H1 (cell line): ENCODE data around the gene ELMO1. TPM values are rescaled to one million over a fixed set of nuclear protein-coding genes. Genes with fewer than 3 reads are reported as not detected.

Source experiments
- ASH2L ChIP-seq: fragments of 200-600, 300-600 bp; sonication (generic); IDR thresholded peaks from one replicate; pipeline ENCODE4 v1.7.1; 2017; ENCODE audit warnings: low read length
- CBX5 ChIP-seq: fragments of 300-800, 300-1000 bp; sonication (generic); IDR thresholded peaks from 2 replicates; pipeline ENCODE4 v1.7.1; 2016; ENCODE audit warnings: antibody characterized with exemption, low read length, low read depth
- CHD1 ChIP-seq: IDR thresholded peaks from 2 replicates; pipeline ENCODE4 v1.6.1; 2012; ENCODE audit warnings: low read depth, low read length, improper control_type of control experiment
- HDAC2 ChIP-seq, 2 experiments: fragments of 300-600 bp in 1 of 2; sonication (generic) in 1 of 2; IDR thresholded peaks; 2 replicates each; pipeline ENCODE4 v1.6.1; 2011 to 2012; ENCODE audit warnings: low read depth in 2 of 2, low read length in 2 of 2, mild to moderate bottlenecking in 2 of 2, moderate library complexity in 2 of 2, borderline replicate concordance in 1 of 2, inconsistent platforms in 1 of 2
- JUN ChIP-seq: IDR thresholded peaks from 2 replicates; pipeline ENCODE4 v1.6.1; 2011; ENCODE audit warnings: low read depth, mild to moderate bottlenecking, improper control_type of control experiment, low read length
- JUND ChIP-seq: IDR thresholded peaks from 2 replicates; pipeline ENCODE4 v1.6.1; 2011; ENCODE audit warnings: mild to moderate bottlenecking, improper control_type of control experiment, low read length
- KDM5A ChIP-seq: fragments of 200-600 bp; IDR thresholded peaks from 2 replicates; pipeline ENCODE4 v1.7.1; 2012; ENCODE audit warnings: mild to moderate bottlenecking, low read length, inconsistent platforms, mixed read lengths
- POLR2AphosphoS5 ChIP-seq: IDR thresholded peaks from 2 replicates; pipeline ENCODE4 v1.6.1; 2011; ENCODE audit warnings: low read depth, low read length
- RNF2 ChIP-seq: fragments of 200-900, 300-1000 bp; sonication (generic); IDR thresholded peaks from 2 replicates; pipeline ENCODE4 v1.7.1; 2016; ENCODE audit warnings: borderline replicate concordance, low read depth, mild to moderate bottlenecking, antibody characterized with exemption, low read length; ENCODE audit not compliant: poor library complexity, severe bottlenecking; ENCODE audit errors: missing control alignments
- polyA plus RNA-seq, 7 experiments: library from polyadenylated mRNA; depleted of rRNA in 3 of 7; stranded (reverse) in 5 of 7; unstranded in 2 of 7; fragments of >200 nt in 5 of 7; fragments of 200-250 nt in 2 of 7; gene quantifications; 1 replicate in 5 of 7; 2 replicates in 1 of 7; 4 replicates in 1 of 7; pipeline versions ENCODE4 v1.2.1 to v1.2.3, GENCODE V29; 2011 to 2013; ENCODE audit warnings: missing spikeins in 2 of 7, mixed read lengths in 2 of 7
- total RNA-seq: library from RNA; stranded (reverse); fragmentation: NEBNext Ultra II Directional; extraction: Animal tissue kit (Norgen Biotek cat#: 25700); gene quantifications from 2 replicates; pipeline ENCODE4 v1.2.1, GENCODE V29; 2021
- TF ChIP-seq, protein P1 (sequence below): fragments of 300-600 bp; sonication (generic); IDR thresholded peaks from 2 replicates; pipeline ENCODE4 v1.7.1; 2012; ENCODE audit warnings: low read length, moderate library complexity, mild to moderate bottlenecking, inconsistent platforms; ENCODE audit not compliant: insufficient replicate concordance

Gene ELMO1
- total and polyA plus RNA-seq, 2 of the 8 experiments (the other 6 are each of a cell fraction or from before 2014, with no cell fraction given): 18.4 to 21.0 TPM

DNA sequence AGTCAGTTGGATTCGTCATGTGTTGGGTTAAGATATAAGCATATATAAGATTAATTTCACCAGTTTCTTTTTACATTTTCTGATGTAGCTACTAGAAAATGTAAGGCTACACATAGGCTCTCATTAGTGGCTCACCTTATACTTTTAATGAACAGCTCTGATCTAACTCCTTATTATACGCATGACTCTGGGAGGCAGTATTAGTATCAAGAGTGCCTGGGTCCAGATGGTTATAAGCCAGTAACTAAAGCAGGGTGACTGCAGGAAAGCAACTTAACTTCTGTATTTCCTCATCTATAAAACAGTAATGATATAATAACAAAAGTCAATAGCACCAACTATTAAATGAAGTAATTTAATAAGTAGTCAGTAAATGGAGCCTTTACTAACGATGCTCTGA lies 1.4 kb upstream of the ELMO1 start (continued):
- TF ChIP-seq, protein P1, sequence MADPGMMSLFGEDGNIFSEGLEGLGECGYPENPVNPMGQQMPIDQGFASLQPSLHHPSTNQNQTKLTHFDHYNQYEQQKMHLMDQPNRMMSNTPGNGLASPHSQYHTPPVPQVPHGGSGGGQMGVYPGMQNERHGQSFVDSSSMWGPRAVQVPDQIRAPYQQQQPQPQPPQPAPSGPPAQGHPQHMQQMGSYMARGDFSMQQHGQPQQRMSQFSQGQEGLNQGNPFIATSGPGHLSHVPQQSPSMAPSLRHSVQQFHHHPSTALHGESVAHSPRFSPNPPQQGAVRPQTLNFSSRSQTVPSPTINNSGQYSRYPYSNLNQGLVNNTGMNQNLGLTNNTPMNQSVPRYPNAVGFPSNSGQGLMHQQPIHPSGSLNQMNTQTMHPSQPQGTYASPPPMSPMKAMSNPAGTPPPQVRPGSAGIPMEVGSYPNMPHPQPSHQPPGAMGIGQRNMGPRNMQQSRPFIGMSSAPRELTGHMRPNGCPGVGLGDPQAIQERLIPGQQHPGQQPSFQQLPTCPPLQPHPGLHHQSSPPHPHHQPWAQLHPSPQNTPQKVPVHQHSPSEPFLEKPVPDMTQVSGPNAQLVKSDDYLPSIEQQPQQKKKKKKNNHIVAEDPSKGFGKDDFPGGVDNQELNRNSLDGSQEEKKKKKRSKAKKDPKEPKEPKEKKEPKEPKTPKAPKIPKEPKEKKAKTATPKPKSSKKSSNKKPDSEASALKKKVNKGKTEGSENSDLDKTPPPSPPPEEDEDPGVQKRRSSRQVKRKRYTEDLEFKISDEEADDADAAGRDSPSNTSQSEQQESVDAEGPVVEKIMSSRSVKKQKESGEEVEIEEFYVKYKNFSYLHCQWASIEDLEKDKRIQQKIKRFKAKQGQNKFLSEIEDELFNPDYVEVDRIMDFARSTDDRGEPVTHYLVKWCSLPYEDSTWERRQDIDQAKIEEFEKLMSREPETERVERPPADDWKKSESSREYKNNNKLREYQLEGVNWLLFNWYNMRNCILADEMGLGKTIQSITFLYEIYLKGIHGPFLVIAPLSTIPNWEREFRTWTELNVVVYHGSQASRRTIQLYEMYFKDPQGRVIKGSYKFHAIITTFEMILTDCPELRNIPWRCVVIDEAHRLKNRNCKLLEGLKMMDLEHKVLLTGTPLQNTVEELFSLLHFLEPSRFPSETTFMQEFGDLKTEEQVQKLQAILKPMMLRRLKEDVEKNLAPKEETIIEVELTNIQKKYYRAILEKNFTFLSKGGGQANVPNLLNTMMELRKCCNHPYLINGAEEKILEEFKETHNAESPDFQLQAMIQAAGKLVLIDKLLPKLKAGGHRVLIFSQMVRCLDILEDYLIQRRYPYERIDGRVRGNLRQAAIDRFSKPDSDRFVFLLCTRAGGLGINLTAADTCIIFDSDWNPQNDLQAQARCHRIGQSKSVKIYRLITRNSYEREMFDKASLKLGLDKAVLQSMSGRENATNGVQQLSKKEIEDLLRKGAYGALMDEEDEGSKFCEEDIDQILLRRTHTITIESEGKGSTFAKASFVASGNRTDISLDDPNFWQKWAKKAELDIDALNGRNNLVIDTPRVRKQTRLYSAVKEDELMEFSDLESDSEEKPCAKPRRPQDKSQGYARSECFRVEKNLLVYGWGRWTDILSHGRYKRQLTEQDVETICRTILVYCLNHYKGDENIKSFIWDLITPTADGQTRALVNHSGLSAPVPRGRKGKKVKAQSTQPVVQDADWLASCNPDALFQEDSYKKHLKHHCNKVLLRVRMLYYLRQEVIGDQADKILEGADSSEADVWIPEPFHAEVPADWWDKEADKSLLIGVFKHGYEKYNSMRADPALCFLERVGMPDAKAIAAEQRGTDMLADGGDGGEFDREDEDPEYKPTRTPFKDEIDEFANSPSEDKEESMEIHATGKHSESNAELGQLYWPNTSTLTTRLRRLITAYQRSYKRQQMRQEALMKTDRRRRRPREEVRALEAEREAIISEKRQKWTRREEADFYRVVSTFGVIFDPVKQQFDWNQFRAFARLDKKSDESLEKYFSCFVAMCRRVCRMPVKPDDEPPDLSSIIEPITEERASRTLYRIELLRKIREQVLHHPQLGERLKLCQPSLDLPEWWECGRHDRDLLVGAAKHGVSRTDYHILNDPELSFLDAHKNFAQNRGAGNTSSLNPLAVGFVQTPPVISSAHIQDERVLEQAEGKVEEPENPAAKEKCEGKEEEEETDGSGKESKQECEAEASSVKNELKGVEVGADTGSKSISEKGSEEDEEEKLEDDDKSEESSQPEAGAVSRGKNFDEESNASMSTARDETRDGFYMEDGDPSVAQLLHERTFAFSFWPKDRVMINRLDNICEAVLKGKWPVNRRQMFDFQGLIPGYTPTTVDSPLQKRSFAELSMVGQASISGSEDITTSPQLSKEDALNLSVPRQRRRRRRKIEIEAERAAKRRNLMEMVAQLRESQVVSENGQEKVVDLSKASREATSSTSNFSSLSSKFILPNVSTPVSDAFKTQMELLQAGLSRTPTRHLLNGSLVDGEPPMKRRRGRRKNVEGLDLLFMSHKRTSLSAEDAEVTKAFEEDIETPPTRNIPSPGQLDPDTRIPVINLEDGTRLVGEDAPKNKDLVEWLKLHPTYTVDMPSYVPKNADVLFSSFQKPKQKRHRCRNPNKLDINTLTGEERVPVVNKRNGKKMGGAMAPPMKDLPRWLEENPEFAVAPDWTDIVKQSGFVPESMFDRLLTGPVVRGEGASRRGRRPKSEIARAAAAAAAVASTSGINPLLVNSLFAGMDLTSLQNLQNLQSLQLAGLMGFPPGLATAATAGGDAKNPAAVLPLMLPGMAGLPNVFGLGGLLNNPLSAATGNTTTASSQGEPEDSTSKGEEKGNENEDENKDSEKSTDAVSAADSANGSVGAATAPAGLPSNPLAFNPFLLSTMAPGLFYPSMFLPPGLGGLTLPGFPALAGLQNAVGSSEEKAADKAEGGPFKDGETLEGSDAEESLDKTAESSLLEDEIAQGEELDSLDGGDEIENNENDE: no peak
- TF ChIP-seq POLR2AphosphoS5 (no peak), CBX5 (no peak), HDAC2 (IDR thresholded peaks at IDR 0.05; ENCODE audit: borderline replicate concordance in 1 of 2, low read depth in 2 of 2, low read length in 2 of 2) (no peak), RNF2 (no peak), JUND (no peak), KDM5A (no peak), ASH2L (no peak), CHD1 (no peak), JUN (no peak)
